Spleen (tissue), 11 donors: ENCODE data around the gene PTK7. TPM values are rescaled to one million over a fixed set of nuclear protein-coding genes. Genes with fewer than 3 reads are reported as not detected.
A peak's percentile ranks its signal among the peaks of the same experiment; 100 is the strongest.

Experiments
- DNase-seq: peaks from one replicate; pipeline ENCODE4 v3.0.0-alpha.2; 2020
- H3K27ac ChIP-seq, 8 donors: fragments of 200-600 bp; sonication (generic) in 7 of 8; 1 replicate in 4 of 8; 2 replicates in 4 of 8; pipeline versions ENCODE4 v1.5.0 to v1.8.0; 2016 to 2021; ENCODE audit warnings: inconsistent platforms in 4 of 8, mild to moderate bottlenecking in 4 of 8, moderate library complexity in 1 of 8
- H3K27me3 ChIP-seq, 7 donors: fragments of 200-600 bp; sonication (generic) in 6 of 7; replicated peaks in 1 of 7; 1 replicate in 4 of 7; 2 replicates in 3 of 7; pipeline versions ENCODE4 v1.5.0 to v1.8.0; 2016 to 2021; ENCODE audit warnings: inconsistent platforms in 3 of 7, mild to moderate bottlenecking in 1 of 7
- H3K36me3 ChIP-seq, 6 donors: fragments of 200-600 bp; sonication (generic) in 5 of 6; 1 replicate in 4 of 6; 2 replicates in 2 of 6; pipeline versions ENCODE4 v1.5.0 to v1.8.0; 2016 to 2021; ENCODE audit warnings: inconsistent platforms in 2 of 6
- H3K4me1 ChIP-seq, 6 donors: fragments of 200-600 bp; sonication (generic) in 5 of 6; 1 replicate in 3 of 6; 2 replicates in 3 of 6; pipeline versions ENCODE4 v1.5.0 to v1.8.0; 2016 to 2021; ENCODE audit warnings: inconsistent platforms in 3 of 6
- H3K4me3 ChIP-seq, 8 donors: fragments of 200-600 bp; sonication (generic) in 7 of 8; 1 replicate in 4 of 8; 2 replicates in 4 of 8; pipeline versions ENCODE4 v1.5.0 to v1.8.0; 2016 to 2021; ENCODE audit warnings: inconsistent platforms in 4 of 8, mild to moderate bottlenecking in 4 of 8, moderate library complexity in 2 of 8
- H3K9me3 ChIP-seq, 8 donors: fragments of 200-600 bp; sonication (generic) in 7 of 8; 1 replicate in 4 of 8; 2 replicates in 4 of 8; pipeline versions ENCODE4 v1.5.0 to v1.8.0; 2016 to 2021; ENCODE audit warnings: inconsistent platforms in 4 of 8
- POLR2A ChIP-seq, 3 donors: fragments of 450-650 bp; IDR thresholded peaks; one replicate each; pipeline ENCODE4 v1.5.1; 2017; ENCODE audit warnings: antibody characterized with exemption in 3 of 3, mild to moderate bottlenecking in 1 of 3
- POLR2AphosphoS5 ChIP-seq, 3 donors: sonication (generic); formaldehyde crosslinking; IDR thresholded peaks; one replicate each; pipeline ENCODE4 v1.5.1; 2017; ENCODE audit warnings: antibody characterized with exemption in 3 of 3
- WGBS, 5 donors: extraction: QIAGEN DNeasy Blood & Tissue Kit in 3 of 5; methylation state at CpG; one replicate each; pipeline versions ENCODE4 v1.1.5 to v1.1.7; 2013 to 2018; 5-methylcytosine and 5-hydroxymethylcytosine counted together
- intact Hi-C: fragments of 100-400 bp; cut with DNase I; formaldehyde crosslinking; loops from one replicate; pipeline ENCODE4 v1.15.0; 2023; ENCODE audit warnings: low total_unique reads
- polyA plus RNA-seq, 3 donors: library from polyadenylated mRNA; stranded (reverse); fragments of 200-250 nt; gene quantifications; one replicate each; pipeline ENCODE4 v1.2.1, GENCODE V29; 2013
- total RNA-seq, 7 donors: library from RNA; depleted of rRNA in 3 of 7; stranded (reverse); fragments of >200 nt in 3 of 7; fragmentation: NEBNext Ultra II Directional in 4 of 7; extraction: Animal tissue kit (Norgen Biotek cat#: 25700) in 4 of 7; gene quantifications; one replicate each; pipeline versions ENCODE4 v1.1.0 to v1.2.1, GENCODE V29; 2016 to 2021
- TF ChIP-seq, protein P1 (sequence below), 11 experiments: fragments of 200-600 bp in 7 of 11; fragments of 450-650 bp in 4 of 11; sonication (generic) in 4 of 11; IDR thresholded peaks in 8 of 11; conservative IDR thresholded peaks in 3 of 11; 1 replicate in 7 of 11; 2 replicates in 4 of 11; pipeline versions ENCODE4 v1.4.0 to v1.8.0; 2016 to 2021; ENCODE audit warnings: antibody characterized with exemption in 11 of 11, inconsistent platforms in 4 of 11, mild to moderate bottlenecking in 1 of 11
- donor health status: healthy with polysubstance abuse.
- donor health status: DM: no; HTN: no; CAD: no; lungs with moderate emphysema.
- donor health status: DM: no; HTN: no; CAD: no.
- donor health status: Bipolar disorder and iron deficiency.
- donor health status: healthy.
- donor health status: DM: no; HTN: no; CAD: no.
- donor health status: DM: yes; HTN: yes; CAD: no.

PTK7 gene
- total and polyA plus RNA-seq, 10 donors = 6.0 to 66.4 (median 25.9) TPM

DNA sequence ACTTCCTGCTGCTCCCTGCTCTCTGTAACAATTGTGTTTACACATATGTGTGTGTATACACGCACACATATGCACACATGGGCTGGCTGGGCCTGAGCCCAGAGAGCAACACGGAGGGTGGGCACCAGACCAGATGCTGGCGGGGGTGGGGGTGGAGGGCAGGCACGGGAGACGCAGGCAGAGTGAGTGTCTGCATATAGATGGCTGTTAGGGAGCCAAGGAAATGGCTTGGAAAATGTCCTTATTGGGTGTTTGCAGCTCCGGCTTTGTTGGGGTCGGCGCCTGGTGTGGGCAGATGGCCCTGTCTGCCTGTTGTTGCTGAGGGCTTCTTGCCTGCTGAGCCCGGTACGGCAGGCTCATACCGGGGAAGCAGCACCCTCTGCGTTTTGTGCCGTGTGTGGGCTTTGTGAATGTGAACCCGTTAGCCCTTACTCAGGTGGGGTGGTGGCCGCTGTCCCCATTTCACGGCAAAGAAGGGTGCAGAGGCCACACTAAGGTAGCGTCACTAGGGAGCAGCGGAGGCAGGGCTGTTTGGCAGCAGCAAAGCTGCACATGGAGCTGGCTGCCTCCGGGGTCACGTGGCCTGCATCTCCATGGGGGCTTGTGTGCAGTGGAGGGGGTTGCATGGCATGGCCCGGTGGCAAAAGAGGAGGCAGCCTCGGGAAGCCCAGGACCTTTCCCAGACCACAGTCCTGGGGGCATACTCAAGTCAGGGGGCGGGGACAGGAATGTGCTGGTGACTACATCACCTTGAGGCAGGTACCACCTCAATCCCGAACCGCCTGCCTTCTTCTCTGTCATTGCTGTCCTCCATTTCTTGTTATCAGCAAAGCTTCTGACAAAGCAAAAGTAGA is 47.6 kb downstream of the PTK7 start:
- H3K4me3 ChIP-seq = no peak overlapping the region
- peak; percentile 45 for DNase-seq
- no peaks in the 10 kb centered on the region for H3K27me3 ChIP-seq
- peaks cover 0 to 14% (median 0%) of the 10 kb centered on the region in 6 donors for H3K4me1 ChIP-seq
- H3K9me3 ChIP-seq = no peaks in the 10 kb centered on the region
- 76 to 90% (median 83%) methylated on average over 12 to 25 of the region's 25 CpGs for WGBS, 5 donors
- no peak overlapping the region for H3K27ac ChIP-seq
- TF ChIP-seq, protein P1, sequence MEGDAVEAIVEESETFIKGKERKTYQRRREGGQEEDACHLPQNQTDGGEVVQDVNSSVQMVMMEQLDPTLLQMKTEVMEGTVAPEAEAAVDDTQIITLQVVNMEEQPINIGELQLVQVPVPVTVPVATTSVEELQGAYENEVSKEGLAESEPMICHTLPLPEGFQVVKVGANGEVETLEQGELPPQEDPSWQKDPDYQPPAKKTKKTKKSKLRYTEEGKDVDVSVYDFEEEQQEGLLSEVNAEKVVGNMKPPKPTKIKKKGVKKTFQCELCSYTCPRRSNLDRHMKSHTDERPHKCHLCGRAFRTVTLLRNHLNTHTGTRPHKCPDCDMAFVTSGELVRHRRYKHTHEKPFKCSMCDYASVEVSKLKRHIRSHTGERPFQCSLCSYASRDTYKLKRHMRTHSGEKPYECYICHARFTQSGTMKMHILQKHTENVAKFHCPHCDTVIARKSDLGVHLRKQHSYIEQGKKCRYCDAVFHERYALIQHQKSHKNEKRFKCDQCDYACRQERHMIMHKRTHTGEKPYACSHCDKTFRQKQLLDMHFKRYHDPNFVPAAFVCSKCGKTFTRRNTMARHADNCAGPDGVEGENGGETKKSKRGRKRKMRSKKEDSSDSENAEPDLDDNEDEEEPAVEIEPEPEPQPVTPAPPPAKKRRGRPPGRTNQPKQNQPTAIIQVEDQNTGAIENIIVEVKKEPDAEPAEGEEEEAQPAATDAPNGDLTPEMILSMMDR (IDR thresholded peaks at IDR 0.05 in 8 of 11, conservative IDR thresholded peaks at IDR 0.05 in 3 of 11) = no peak
- TF ChIP-seq POLR2A (IDR thresholded peaks at IDR 0.05) = no peak
- TF ChIP-seq POLR2AphosphoS5 (IDR thresholded peaks at IDR 0.05) = no peak
- no peaks in the 10 kb centered on the region for H3K36me3 ChIP-seq
- intact Hi-C loops = no loop called here

DNA sequence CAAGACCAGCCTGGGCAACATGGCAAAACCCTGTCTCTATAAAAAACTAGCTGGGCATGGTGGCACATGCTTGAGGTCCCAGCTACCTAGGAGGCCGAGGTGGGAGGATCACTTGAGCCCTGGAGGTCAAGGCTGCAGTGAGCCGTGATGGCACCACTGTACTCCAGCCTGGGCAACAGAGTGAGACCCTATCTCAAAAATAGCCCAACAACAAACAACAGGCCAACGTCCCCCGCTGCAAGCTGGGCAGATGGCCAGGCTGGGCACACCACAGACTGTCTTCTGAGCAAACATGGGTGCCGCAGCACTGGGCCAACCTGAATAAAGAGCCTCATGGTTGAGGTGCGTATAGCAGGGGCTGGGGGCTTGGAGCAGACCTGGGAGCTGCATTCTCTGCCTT is 48.4 kb downstream of the PTK7 start:
- intact Hi-C loops = no loop called here
- no peak overlapping the region for H3K4me3 ChIP-seq
- H3K27ac ChIP-seq = no peak overlapping the region
- no peaks in the 10 kb centered on the region for H3K27me3 ChIP-seq
- TF ChIP-seq POLR2A (IDR thresholded peaks at IDR 0.05) (no peak), POLR2AphosphoS5 (IDR thresholded peaks at IDR 0.05) (no peak)
- TF ChIP-seq, protein P1 (IDR thresholded peaks at IDR 0.05 in 8 of 11, conservative IDR thresholded peaks at IDR 0.05 in 3 of 11) = no peak
- 73 to 88% (median 87%) methylated on average over 3 to 6 of the region's 6 CpGs for WGBS, 5 donors
- H3K4me1 ChIP-seq = peaks cover 0 to 16% (median 1%) of the 10 kb centered on the region in 6 donors
- H3K9me3 ChIP-seq = no peaks in the 10 kb centered on the region
- H3K36me3 ChIP-seq = no peaks in the 10 kb centered on the region
- DNase-seq = no peak

- Histone ChIP-seq H3K27ac (no peak overlapping the region), H3K36me3 (no peaks in the 10 kb centered on the region), H3K4me1 (peaks cover 0 to 22% (median 4%) of the 10 kb centered on the region in 6 donors), H3K27me3 (peaks cover 0 to 4% (median 0%) of the 10 kb centered on the region in 7 donors), H3K4me3 (no peak overlapping the region), H3K9me3 (no peaks in the 10 kb centered on the region)
- WGBS, 5 donors = 77 to 84% (median 82%) methylated on average over 4 to 6 of the region's 6 CpGs
- intact Hi-C loops = no loop called here
- no peak for DNase-seq
- TF ChIP-seq, protein P1 (IDR thresholded peaks at IDR 0.05 in 8 of 11, conservative IDR thresholded peaks at IDR 0.05 in 3 of 11) = no peak
- TF ChIP-seq POLR2A (IDR thresholded peaks at IDR 0.05) (no peak), POLR2AphosphoS5 (IDR thresholded peaks at IDR 0.05) (no peak)
Measured at GRCh38 chr6:43125119-43125518, 49.0 kb downstream of the PTK7 start.

GRCh38 chr6:43125555-43125954 is 49.4 kb downstream of the PTK7 start:
- Histone ChIP-seq H3K27me3 (peaks cover 0 to 5% (median 0%) of the 10 kb centered on the region in 7 donors), H3K9me3 (no peaks in the 10 kb centered on the region), H3K36me3 (no peaks in the 10 kb centered on the region), H3K4me3 (no peak overlapping the region), H3K4me1 (peaks cover 0 to 19% (median 5%) of the 10 kb centered on the region in 6 donors), H3K27ac (no peak overlapping the region)
- intact Hi-C loops = no loop called here
- no peak for TF ChIP-seq POLR2A (IDR thresholded peaks at IDR 0.05)
- TF ChIP-seq, protein P1 (IDR thresholded peaks at IDR 0.05 in 8 of 11, conservative IDR thresholded peaks at IDR 0.05 in 3 of 11) = no peak
- no peak for TF ChIP-seq POLR2AphosphoS5 (IDR thresholded peaks at IDR 0.05)
- WGBS, 5 donors = 75 to 100% (median 91%) methylated on average over 1 of the region's 1 CpG
- no peak for DNase-seq
